ENCODE measurements around the gene BPTF. TPM values are rescaled to one million over a fixed set of nuclear protein-coding genes. Genes with fewer than 3 reads are reported as not detected.
"Not testable (repeated sequence)": the region's sequence is repeated elsewhere in the genome, so short reads cannot be mapped to it uniquely, and the experiment has no call there.

BPTF gene
- total RNA-seq, 1 donor from 2014 or later: 77.3 TPM

GRCh38 chr17:67974185-67974584, 148.9 kb downstream of the BPTF start:
- no peak for DNase-seq (ENCODE audit: low spot score)

- no peak for DNase-seq (ENCODE audit: low spot score)
Observed at GRCh38 chr17:67974598-67975066, 149.3 kb downstream of the BPTF start.

- DNase-seq (ENCODE audit: low spot score): not testable (repeated sequence)
Observed at GRCh38 chr17:67976306-67976705, 151.0 kb downstream of the BPTF start.

GRCh38 chr17:67980456-67980855, 155.2 kb downstream of the BPTF start:
- DNase-seq (ENCODE audit: low spot score): no peak

GRCh38 chr17:67980883-67981282, 155.6 kb downstream of the BPTF start:
- not testable (repeated sequence) for DNase-seq (ENCODE audit: low spot score)

- DNase-seq (ENCODE audit: low spot score): no peak
Observed at GRCh38 chr17:67982034-67982640, 156.8 kb downstream of the BPTF start.

- no peak for DNase-seq (ENCODE audit: low spot score)
Observed at GRCh38 chr17:67982686-67983382, 157.5 kb downstream of the BPTF start.

GRCh38 chr17:67983383-67983688, 158.0 kb downstream of the BPTF start:
- DNase-seq (ENCODE audit: low spot score): no peak

GRCh38 chr17:67990909-67991308, 165.6 kb downstream of the BPTF start:
- DNase-seq (ENCODE audit: low spot score): no peak

GRCh38 chr17:67992548-67993152, 167.3 kb downstream of the BPTF start:
- no peak for DNase-seq (ENCODE audit: low spot score)

- DNase-seq (ENCODE audit: low spot score): peak; percentile 81
Observed at GRCh38 chr17:67993153-67993997, 168.1 kb downstream of the BPTF start.

GRCh38 chr17:67993998-67994361, 168.7 kb downstream of the BPTF start:
- no peak for DNase-seq (ENCODE audit: low spot score)

- peak; percentile 65 for DNase-seq (ENCODE audit: low spot score)
Observed at GRCh38 chr17:67994817-67995569, 169.7 kb downstream of the BPTF start.

- DNase-seq (ENCODE audit: low spot score): peak; percentile 27
Observed at GRCh38 chr17:67995570-67996263, 170.4 kb downstream of the BPTF start.

- DNase-seq (ENCODE audit: low spot score): peak; percentile 22
Observed at GRCh38 chr17:67996301-67997171, 171.2 kb downstream of the BPTF start, which contains the start of gene C17orf58. C17orf58 (minus strand) TSS chr17:67996469; CDS start chr17:67996198, 271 bp downstream.

- DNase-seq (ENCODE audit: low spot score): no peak
Observed at GRCh38 chr17:67998466-67998865, 173.2 kb downstream of the BPTF start.

GRCh38 chr17:67999291-67999911, 174.1 kb downstream of the BPTF start:
- peak; percentile 20 for DNase-seq (ENCODE audit: low spot score)

GRCh38 chr17:68004201-68004600, 178.9 kb downstream of the BPTF start:
- DNase-seq (ENCODE audit: low spot score): no peak

- peak; percentile 41 for DNase-seq (ENCODE audit: low spot score)
Observed at GRCh38 chr17:68006797-68007196, 181.5 kb downstream of the BPTF start.

Data from umbilical cord (tissue), 2 donors.